Nephron (organoid): ENCODE results near the gene ECHS1.

Source experiments
- H3K27ac Mint-ChIP-seq, 3 experiments: 2 replicates each; pipeline ENCODE4 v1.8.0; 2020; ENCODE audit warnings: mixed read lengths in 3 of 3, mild to moderate bottlenecking in 2 of 3, moderate library complexity in 1 of 3
- H3K27me3 Mint-ChIP-seq: 2 replicates; pipeline ENCODE4 v1.8.0; 2021; ENCODE audit warnings: low read depth, mild to moderate bottlenecking, moderate library complexity, mixed read lengths
- H3K36me3 Mint-ChIP-seq: 2 replicates; pipeline ENCODE4 v1.8.0; 2020; ENCODE audit warnings: low read depth, mixed read lengths
- H3K4me1 Mint-ChIP-seq: 2 replicates; pipeline ENCODE4 v1.8.0; 2020; ENCODE audit warnings: mixed read lengths
- H3K4me3 Mint-ChIP-seq, 3 experiments: 2 replicates each; pipeline ENCODE4 v1.8.0; 2020; ENCODE audit warnings: mild to moderate bottlenecking in 3 of 3, mixed read lengths in 3 of 3, moderate library complexity in 2 of 3
- H3K9me3 Mint-ChIP-seq: 2 replicates; pipeline ENCODE4 v1.8.0; 2020; ENCODE audit warnings: mixed read lengths
- TF ChIP-seq, protein P1 (sequence below), 3 experiments: fragments of 200-600 bp; sonication (generic); IDR thresholded peaks; one replicate each; pipeline ENCODE4 v1.5.0; 2021; ENCODE audit warnings: antibody characterized with exemption in 3 of 3; ENCODE audit not compliant: unreplicated experiment in 3 of 3

Gene ECHS1

DNA sequence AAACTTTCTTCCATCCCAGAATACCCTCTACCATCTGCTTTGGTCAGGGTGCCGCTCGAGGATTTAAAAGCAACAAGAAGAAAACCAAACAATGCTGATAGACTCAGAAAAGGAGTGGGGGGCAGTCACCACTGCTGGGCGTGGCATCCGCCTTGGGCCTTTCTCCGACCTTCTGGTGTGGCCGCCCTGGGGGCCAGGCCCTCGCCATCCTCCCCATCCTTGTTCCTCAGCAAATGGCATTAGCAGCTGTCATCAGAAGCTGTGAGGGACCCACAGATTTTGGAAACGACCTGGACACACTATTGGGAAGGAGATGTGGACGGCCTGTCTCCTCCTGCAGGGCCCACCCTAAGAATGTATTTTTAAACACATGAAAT is 60.4 kb downstream of the ECHS1 start:
- TF ChIP-seq, protein P1, sequence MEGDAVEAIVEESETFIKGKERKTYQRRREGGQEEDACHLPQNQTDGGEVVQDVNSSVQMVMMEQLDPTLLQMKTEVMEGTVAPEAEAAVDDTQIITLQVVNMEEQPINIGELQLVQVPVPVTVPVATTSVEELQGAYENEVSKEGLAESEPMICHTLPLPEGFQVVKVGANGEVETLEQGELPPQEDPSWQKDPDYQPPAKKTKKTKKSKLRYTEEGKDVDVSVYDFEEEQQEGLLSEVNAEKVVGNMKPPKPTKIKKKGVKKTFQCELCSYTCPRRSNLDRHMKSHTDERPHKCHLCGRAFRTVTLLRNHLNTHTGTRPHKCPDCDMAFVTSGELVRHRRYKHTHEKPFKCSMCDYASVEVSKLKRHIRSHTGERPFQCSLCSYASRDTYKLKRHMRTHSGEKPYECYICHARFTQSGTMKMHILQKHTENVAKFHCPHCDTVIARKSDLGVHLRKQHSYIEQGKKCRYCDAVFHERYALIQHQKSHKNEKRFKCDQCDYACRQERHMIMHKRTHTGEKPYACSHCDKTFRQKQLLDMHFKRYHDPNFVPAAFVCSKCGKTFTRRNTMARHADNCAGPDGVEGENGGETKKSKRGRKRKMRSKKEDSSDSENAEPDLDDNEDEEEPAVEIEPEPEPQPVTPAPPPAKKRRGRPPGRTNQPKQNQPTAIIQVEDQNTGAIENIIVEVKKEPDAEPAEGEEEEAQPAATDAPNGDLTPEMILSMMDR (IDR thresholded peaks at IDR 0.05; ENCODE audit: unreplicated experiment in 3 of 3): no peak
- H3K27me3 Mint-ChIP-seq: peaks cover 5% of the 10 kb centered on the region
- peaks cover 18% of the 10 kb centered on the region for H3K36me3 Mint-ChIP-seq
- H3K4me1 Mint-ChIP-seq: peaks cover 19% of the 10 kb centered on the region
- H3K9me3 Mint-ChIP-seq: no peaks in the 10 kb centered on the region
- no peak overlapping the region for H3K27ac Mint-ChIP-seq
- no peak overlapping the region for H3K4me3 Mint-ChIP-seq
